HT1080 (cell line): ENCODE results near the gene TBL3. TPM values are rescaled to one million over a fixed set of nuclear protein-coding genes. Genes with fewer than 3 reads are reported as not detected.

Experiments
- DNase-seq: peaks from one replicate; pipeline ENCODE4 v3.0.0-alpha.2; 2015; ENCODE audit warnings: low read depth
- total RNA-seq: library from RNA; depleted of rRNA; stranded (reverse); fragments of >200 nt; shearing (Covaris generic); gene quantifications from 2 replicates; pipeline ENCODE4 v1.2.3, GENCODE V29; 2014

TBL3 gene
- total RNA-seq, 1 experiment from 2014 or later = 53.4 TPM

- no peak for DNase-seq
These were observed 9.6 kb downstream of the TBL3 start, which contains the start of gene NOXO1 for GRCh38 chr16:1981398-1981836. NOXO1 (minus strand) TSS chr16:1981469; CDS start chr16:1981179, 290 bp downstream.

GRCh38 chr16:1982013-1982433 lies 10.2 kb downstream of the TBL3 start:
- DNase-seq = peak; percentile 75

DNA sequence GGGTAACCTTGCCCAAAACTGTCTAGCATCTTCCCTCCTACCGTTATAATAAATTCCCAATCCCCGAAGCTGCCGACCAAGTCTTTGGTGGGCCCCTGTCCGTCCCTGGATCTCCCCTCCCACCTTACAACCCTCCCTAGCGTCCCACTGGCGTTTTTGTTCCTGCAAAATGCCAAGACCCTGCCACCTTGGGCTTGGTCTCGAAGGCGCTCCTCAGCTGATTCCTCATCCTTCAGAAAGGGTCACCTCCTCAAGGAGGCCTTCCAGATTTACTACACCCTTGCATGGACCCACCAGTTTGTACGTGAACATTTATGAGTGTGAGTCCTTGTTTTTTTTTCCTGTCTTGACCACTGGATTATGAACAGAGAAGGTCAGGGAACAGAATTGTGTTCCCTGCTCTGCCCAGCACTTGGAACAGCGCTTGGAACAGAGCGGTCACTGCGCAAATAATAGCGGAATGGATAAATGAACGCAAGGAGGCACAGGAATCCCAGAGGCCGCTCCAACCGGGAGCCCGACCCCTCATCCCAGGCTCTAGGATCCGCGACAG lies 11.2 kb downstream of the TBL3 start:
- no peak for DNase-seq

GRCh38 chr16:1983544-1984346 lies 11.9 kb downstream of the TBL3 start, which contains the start of gene GFER:
GFER (plus strand) TSS chr16:1984193; CDS start chr16:1984219, 26 bp downstream.
- peak; percentile 88 for DNase-seq

- DNase-seq = no peak
These were observed 12.7 kb downstream of the TBL3 start for GRCh38 chr16:1984347-1985225.

DNA sequence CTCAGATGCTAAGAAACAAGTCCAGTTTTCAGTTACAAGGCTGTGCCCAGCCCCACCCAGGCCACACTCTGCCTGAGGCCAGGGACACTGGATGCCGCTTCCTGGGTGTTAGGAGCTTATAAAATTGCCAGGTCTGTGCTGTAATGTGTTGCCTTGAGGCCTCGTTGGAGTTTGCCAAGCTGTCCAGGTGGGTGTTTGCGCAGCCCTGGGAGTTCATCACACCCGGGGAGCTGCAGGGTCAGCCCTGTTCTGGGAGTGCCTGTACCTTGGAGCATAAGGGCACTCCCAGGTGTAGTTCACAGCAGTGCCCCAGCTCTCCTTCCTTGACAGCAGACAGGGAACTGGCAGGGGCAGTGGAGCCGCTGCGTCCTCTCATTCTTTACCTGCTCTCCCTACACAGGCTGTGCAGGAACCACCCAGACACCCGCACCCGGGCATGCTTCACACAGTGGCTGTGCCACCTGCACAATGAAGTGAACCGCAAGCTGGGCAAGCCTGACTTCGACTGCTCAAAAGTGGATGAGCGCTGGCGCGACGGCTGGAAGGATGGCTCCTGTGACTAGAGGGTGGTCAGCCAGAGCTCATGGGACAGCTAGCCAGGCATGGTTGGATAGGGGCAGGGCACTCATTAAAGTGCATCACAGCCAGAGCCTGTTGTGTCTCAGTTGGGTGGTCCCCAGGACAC lies 13.8 kb downstream of the TBL3 start:
- DNase-seq = no peak

DNA sequence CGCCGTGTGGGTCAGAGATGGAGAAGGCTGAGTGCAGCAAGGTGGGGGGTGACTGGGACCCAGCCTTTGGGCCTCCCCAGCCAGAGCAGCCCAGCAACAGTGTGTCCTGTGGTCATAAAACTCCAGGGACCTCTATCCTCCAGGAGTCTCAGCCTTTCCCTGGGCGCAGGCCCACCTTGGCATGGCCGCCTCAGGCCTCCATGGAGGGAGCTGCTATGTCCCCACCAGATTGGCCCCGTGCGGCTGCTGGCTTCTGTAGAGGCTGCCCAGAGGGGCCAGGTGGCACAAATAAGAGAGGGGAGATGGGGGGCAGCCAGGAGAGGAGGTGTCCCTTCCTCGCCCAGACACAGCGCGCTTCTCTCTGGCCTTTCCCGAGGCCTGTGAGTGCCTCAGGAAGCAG lies 15.3 kb downstream of the TBL3 start:
- no peak for DNase-seq

GRCh38 chr16:1989209-1990100 lies 17.6 kb downstream of the TBL3 start, which contains the start of gene SYNGR3:
SYNGR3 (plus strand) TSS chr16:1989970; CDS start chr16:1990103, 133 bp downstream.
- no peak for DNase-seq

DNA sequence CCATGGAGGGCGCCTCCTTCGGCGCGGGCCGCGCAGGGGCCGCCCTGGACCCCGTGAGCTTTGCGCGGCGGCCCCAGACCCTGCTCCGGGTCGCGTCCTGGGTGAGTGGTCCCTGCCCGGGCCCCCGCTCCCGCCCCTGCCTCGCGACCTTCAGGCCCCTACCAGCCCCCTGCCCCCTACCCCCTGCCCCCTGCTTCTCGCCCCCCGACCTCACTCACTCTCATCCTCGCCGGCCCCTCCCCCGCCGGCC lies 18.2 kb downstream of the TBL3 start:
- no peak for DNase-seq

DNA sequence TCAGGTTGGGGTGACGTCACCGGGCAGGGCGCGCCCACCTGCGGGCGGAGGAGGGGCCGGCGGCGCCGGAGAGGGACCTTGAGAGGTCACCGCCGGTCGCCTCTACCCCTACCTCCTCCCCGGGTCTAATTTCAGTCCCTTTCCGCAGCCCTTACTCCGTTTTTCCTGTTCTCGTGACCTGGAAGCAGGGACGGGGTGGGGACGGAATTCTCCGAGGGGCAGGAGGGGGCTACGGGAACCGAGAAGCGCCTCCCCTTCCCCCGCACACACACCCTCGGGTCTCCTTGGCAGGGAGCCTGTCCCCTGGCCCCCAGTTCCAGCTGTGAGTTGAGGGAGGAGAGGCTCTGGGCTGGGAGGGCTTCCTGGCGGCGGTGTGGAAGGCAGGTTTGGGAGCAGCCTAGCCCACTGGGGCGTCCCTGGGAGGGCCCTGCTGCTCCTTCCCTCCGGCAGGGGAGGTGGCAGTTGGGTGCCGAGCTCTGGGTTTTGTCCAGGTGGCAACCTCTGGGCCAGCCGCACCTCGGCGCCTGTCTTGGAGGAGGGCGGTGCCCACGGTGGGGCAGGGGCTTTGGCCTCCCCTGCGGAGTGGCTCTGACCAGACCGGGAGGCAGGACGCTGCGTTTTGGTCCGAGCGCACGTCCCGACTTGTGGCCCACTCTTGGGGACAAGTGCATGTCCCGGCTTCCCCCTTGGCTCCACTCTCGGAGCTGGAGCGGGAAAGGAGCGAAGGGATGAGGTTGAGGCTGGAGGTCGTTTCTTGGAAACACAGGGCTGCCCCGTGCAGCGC lies 18.7 kb downstream of the TBL3 start:
- DNase-seq = no peak

GRCh38 chr16:1991135-1991551 lies 19.3 kb downstream of the TBL3 start:
- no peak for DNase-seq

DNA sequence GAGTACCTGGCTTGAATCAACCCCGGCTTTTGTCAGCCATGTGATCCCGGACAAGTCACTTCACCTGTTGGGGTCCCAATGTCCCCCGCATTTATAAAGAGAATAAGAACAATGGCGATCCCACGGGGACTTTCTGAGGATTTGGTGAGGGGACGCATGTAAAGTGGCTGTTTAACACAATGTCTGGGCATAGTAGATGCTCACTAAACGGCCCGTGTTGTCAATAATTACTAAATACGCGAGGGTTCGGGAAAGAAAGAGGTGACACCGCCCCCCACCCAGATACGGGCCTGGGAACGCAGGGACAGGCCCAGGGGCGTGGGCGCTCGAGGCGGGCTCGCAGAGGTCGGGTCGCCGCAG lies 19.7 kb downstream of the TBL3 start:
- DNase-seq = no peak

- DNase-seq = no peak
These were observed 20.3 kb downstream of the TBL3 start for GRCh38 chr16:1991948-1992703.

GRCh38 chr16:1992704-1993317 lies 21.0 kb downstream of the TBL3 start:
- no peak for DNase-seq

DNA sequence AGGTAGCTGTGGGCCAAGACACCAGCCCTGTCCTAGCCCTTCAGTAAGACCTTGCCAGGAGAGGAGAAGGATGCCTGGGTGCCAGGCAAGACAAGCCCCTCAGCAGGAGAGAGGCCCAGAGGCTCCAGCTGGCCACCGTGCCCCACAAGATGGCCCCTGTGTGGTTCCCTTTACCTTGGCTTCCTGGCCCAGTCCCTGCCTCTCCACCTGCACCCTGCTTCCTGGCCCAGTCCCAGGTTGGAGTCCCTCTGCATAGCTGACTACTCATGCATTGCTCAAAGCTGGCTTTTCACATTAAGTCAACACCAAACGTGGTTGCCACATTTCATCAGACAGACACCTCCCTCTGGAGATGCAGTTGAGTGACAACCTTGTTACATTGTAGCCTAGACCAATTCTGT lies 21.9 kb downstream of the TBL3 start:
- no peak for DNase-seq

- no peak for DNase-seq
These were observed 25.9 kb downstream of the TBL3 start for GRCh38 chr16:1997494-1998359.

- DNase-seq = no peak
These were observed 26.5 kb downstream of the TBL3 start for GRCh38 chr16:1998360-1998835.
